ENCODE data around the gene NXPH1.

DNA sequence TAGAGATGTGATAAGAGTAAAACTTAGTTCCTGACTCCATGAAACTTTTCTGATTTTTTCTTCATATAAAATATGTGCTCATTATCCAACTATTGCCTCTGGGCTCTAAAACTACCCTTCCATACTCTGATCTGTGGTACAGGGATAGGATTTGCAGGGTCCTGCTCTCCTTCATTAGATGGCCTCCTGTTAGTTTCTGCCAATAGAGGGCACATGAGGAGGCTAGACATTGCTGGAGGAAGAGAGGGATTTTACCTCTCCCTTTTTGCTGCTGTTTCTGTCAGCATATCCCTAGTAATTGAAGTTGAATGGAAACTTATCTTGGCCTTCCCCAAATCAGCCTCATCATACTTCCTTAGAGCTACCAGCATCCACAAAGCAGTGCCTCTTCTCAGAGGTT is 269.4 kb downstream of the NXPH1 start:
- no peak for TF ChIP-seq ZEB2 (IDR thresholded peaks at IDR 0.05)
- TF ChIP-seq HDAC1 (IDR thresholded peaks at IDR 0.05) = no peak
- no peak for TF ChIP-seq CCAR2 (IDR thresholded peaks at IDR 0.05; ENCODE audit: low read depth, low read length)
- TF ChIP-seq CHD2 (IDR thresholded peaks at IDR 0.05; ENCODE audit: low read depth, low read length) = no peak
- no peak for TF ChIP-seq XRCC5 (IDR thresholded peaks at IDR 0.05; ENCODE audit: low read depth, low read length)
- TF ChIP-seq POLR2A (conservative IDR thresholded peaks at IDR 0.05) = no peak
- TF ChIP-seq SREBF2 (CRISPR knock-in tag; IDR thresholded peaks at IDR 0.05) = no peak
- no peak for TF ChIP-seq SRSF7 (optimal IDR thresholded peaks at IDR 0.05; ENCODE audit: low read depth, low read length)
- TF ChIP-seq PYGO2 (tag; IDR thresholded peaks at IDR 0.05) = no peak
